HG03575 (cell line): ENCODE results near the gene SERPING1.
"Not testable (repeated sequence)": the region's sequence is repeated elsewhere in the genome, so short reads cannot be mapped to it uniquely, and the experiment has no call there.

Experiments used
- ATAC-seq: cut with Tn5 transposase; IDR thresholded peaks from one replicate; pipeline ENCODE4 v1.9.1; 2021; ENCODE audit not compliant: unreplicated experiment, insufficient number of reproducible peaks, low FRiP score; ENCODE audit errors: extremely low read depth

The SERPING1 gene

GRCh38 chr11:57647960-57648800 lies 50.7 kb downstream of the SERPING1 start:
- ATAC-seq = no peak

- ATAC-seq = no peak
Observed at GRCh38 chr11:57648801-57649735, 51.6 kb downstream of the SERPING1 start.

- ATAC-seq = no peak
Observed at GRCh38 chr11:57649826-57650738, 52.6 kb downstream of the SERPING1 start, which contains the start of gene YPEL4. Gene YPEL4 (minus strand): TSS chr11:57649912. CDS start chr11:57647107, 2,805 bp downstream.

GRCh38 chr11:57650739-57651090 lies 53.2 kb downstream of the SERPING1 start:
- ATAC-seq = no peak

- ATAC-seq = no peak
Observed at GRCh38 chr11:57651408-57651807, 53.9 kb downstream of the SERPING1 start.

- not testable (repeated sequence) for ATAC-seq
Observed at GRCh38 chr11:57652230-57652629, 54.7 kb downstream of the SERPING1 start.

GRCh38 chr11:57652662-57653061 lies 55.2 kb downstream of the SERPING1 start:
- no peak for ATAC-seq

- no peak for ATAC-seq
Observed at GRCh38 chr11:57653163-57653562, 55.7 kb downstream of the SERPING1 start.

GRCh38 chr11:57656885-57657193 lies 59.4 kb downstream of the SERPING1 start:
- ATAC-seq = no peak

- peak; percentile 95 for ATAC-seq
Observed at GRCh38 chr11:57657194-57658022, 59.9 kb downstream of the SERPING1 start, which contains the start of gene CLP1. Gene CLP1 (plus strand): TSS chr11:57657762. CDS start chr11:57659477, 1,715 bp downstream.

GRCh38 chr11:57658023-57658361 lies 60.5 kb downstream of the SERPING1 start:
- ATAC-seq = no peak

GRCh38 chr11:57659669-57660068 lies 62.2 kb downstream of the SERPING1 start:
- no peak for ATAC-seq

- no peak for ATAC-seq
Observed at GRCh38 chr11:57662893-57663292, 65.4 kb downstream of the SERPING1 start.

GRCh38 chr11:57663975-57664374 lies 66.5 kb downstream of the SERPING1 start:
- no peak for ATAC-seq
